GM18526 (cell line): ENCODE results near the gene P2RY2.

Source experiments
- POLR2A ChIP-seq: IDR thresholded peaks from 3 replicates; pipeline ENCODE4 v1.6.1; 2011; ENCODE audit not compliant: insufficient read length; ENCODE audit errors: extremely low read depth

Gene P2RY2

GRCh38 chr11:73213196-73214143 lies 4.6 kb upstream of the P2RY2 start:
- no peak for TF ChIP-seq POLR2A

GRCh38 chr11:73215191-73216134 lies 2.6 kb upstream of the P2RY2 start:
- no peak for TF ChIP-seq POLR2A

GRCh38 chr11:73216465-73216864 lies 1.6 kb upstream of the P2RY2 start:
- no peak for TF ChIP-seq POLR2A

- no peak for TF ChIP-seq POLR2A
These were observed 811 bp upstream of the P2RY2 start for GRCh38 chr11:73217131-73217809.

GRCh38 chr11:73217810-73218105 lies 323 bp upstream of the P2RY2 start:
- TF ChIP-seq POLR2A, result no peak

GRCh38 chr11:73218830-73219215 lies 742 bp downstream of the P2RY2 start:
- no peak for TF ChIP-seq POLR2A

GRCh38 chr11:73219396-73220285 lies 1.6 kb downstream of the P2RY2 start:
- TF ChIP-seq POLR2A, result no peak

GRCh38 chr11:73221451-73221850 lies 3.4 kb downstream of the P2RY2 start:
- no peak for TF ChIP-seq POLR2A

- TF ChIP-seq POLR2A, result no peak
These were observed 3.9 kb downstream of the P2RY2 start for GRCh38 chr11:73221996-73222395.

- TF ChIP-seq POLR2A, result no peak
These were observed 6.1 kb downstream of the P2RY2 start for GRCh38 chr11:73223998-73224730.

- no peak for TF ChIP-seq POLR2A
These were observed 7.1 kb downstream of the P2RY2 start for GRCh38 chr11:73225001-73225686.

- TF ChIP-seq POLR2A, result no peak
These were observed 7.8 kb downstream of the P2RY2 start for GRCh38 chr11:73225851-73226250.

- TF ChIP-seq POLR2A, result no peak
These were observed 8.4 kb downstream of the P2RY2 start for GRCh38 chr11:73226297-73227006.
